HG02588 (cell line): ENCODE data around the gene WDFY1.

ENCODE experiments used
- ATAC-seq: cut with Tn5 transposase; IDR thresholded peaks from one replicate; pipeline ENCODE4 v1.9.1; 2021; ENCODE audit warnings: mild to moderate bottlenecking, moderate library complexity; ENCODE audit not compliant: unreplicated experiment

The WDFY1 gene

DNA sequence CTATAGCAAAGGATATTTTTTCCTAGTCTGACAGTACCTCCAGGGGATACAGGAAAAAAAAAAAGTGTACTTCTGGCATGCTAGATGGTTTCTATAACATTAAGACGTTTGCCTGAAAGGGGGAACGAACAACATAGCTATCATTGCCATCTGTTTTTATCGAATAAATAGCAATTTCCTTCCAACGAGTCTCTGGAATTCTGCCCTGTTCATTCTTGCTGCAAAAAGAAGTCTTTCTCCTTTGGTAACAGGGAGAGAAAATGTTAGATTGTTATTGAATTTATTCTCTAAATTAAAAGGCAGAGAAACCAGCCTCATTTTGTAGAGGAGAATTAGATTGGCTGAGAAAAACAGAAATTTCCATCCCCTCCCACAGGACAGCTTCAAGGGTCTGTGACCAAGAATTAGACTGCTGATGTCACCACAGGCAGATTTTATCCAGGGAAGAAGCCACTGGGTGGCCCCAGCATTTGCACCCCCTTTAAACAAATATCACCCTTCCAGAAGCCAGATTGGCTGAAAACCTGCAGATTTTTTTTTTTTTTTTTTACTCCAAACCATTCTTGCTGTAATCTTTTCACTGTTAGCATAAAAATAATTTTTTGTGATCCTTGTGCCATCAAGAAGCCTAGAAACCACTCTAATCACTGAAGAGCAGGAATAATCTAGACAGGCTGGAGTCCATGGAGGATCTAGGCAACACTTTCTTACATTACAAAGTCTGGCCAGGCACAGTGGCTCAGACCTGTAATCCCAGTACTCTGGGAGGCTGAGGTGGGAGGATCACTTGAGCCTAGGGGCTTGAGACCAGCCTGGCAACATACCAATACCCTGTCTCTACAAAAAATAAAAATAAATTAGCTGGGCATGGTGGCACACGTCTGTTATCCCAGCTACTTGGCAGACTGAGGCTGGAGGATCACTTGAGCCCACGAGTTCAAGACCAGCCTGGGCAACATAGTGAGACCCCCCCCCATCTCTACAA, 12.0 kb downstream of the WDFY1 start:
- no peak for ATAC-seq

DNA sequence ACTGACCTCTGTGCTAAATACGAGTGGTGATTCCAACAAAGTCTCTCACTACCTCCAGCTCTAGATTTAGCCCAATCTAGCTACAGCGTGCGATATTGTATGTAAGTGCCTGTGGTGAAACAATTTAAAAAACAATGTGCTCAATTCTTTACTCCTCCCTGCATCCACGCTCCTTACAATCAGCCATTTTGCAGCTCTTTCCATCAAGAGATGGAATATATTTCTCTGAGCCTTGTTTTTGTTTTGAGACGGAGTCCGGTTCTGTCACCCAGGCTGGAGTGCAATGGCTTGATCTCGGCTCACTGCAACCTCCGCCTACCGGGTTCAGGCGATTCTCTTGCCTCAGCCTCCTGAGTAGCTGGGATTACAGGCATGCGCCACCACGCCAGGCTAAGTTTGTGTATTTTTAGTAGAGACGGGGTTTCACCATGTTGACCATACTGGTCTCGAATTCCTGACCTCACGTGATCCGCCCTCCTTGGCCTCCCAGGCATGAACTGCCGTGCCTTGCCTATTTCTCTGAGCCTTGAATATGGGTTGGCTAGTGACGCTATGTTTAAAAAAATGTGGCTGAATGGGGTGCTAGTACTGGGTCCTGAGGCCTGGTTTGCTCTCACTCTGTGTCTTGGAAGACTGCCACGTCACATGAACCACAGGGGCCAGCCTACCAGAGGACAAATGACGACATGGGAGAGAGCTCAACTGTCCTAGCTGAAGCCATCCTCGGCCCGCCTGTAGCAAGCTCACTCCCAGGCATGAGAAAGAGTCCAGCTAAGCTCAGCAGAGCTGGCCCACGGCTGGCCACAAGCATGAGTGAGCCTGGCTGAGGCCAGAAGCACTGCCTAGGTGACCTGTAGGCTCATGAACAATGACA, 14.8 kb downstream of the WDFY1 start:
- no peak for ATAC-seq

DNA sequence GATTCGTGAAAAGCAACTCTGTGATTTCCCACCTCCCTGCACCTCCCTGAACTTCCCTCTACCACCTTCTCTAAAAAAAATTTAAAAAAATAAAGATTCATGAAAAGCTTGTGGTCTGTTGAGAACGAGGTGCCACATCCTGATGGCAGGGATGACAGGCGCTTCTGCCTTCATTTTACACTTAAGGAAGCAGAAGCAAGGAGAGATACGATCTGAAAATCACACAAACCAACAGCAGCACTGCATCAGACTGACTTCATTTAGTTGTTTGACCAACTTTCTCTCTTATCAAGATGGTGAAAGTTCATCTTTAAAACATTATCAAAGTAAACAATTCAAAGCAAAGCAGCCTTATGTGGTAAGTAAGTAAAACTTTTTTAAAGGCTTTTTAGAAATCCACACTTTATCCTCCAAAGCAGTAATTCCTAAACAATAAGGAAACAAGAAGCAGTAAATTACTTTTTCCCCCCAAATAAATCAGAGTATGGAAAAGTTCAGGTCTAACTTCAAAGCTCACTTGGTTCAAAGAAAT, 15.5 kb downstream of the WDFY1 start:
- ATAC-seq: no peak

- ATAC-seq: no peak
Measured at GRCh38 chr2:223928113-223929006, 16.8 kb downstream of the WDFY1 start.

GRCh38 chr2:223925106-223925505, 20.0 kb downstream of the WDFY1 start:
- ATAC-seq: no peak

DNA sequence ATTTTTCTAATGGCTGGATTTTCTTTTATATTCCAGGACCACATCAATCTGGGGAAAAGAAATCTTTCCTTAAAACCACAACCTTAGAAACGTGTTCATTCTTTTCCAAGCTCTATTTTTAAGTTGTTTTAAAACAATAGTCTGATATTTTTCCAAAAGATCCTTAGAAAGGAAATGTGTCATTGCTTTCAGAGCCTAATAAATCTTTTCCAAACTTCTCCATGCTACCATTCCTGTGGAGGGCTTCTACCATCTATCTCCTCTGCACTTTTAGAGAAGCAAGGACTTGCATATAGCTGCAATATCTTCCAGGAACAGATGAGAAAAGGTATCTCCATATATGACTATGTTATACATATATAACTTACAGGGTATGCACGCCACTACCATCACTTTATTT, 21.2 kb downstream of the WDFY1 start:
- no peak for ATAC-seq

GRCh38 chr2:223922308-223922707, 22.8 kb downstream of the WDFY1 start:
- no peak for ATAC-seq

DNA sequence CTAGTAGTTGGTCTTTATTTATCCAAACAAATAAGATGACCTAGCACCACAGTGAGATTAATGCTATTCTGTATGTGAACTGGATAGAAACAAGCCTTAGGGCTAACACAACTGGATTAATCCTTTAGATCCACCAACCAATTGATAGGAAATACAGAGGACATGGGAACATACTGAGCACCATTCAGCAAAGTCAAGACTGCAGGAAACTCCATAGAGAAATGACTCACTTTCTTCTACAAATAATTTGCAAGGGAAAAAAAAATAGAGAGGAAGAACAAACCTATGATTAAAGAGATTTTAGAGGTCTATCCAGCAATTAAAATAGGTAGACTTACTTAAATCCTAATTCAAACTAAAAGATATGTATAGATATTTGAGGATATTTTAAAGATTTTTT, 23.9 kb downstream of the WDFY1 start:
- ATAC-seq: no peak

DNA sequence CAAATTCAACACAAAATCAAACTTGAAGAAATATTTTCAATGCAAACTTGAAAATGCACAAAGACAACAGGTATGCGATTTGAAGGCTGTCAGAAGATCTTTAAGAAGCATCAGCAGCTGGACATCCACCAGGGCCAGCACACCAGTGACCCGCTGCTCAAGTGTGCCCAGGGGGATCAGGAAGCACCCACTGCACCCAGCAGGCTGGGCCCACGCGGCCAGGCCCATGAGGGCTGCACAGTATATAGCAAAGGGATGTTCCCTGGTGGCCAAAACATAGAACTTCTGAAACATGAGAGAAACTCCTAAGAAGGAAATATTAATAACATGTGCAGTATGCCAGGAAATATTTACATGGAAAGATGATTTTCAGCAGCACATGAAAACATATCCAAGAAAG, 25.0 kb downstream of the WDFY1 start:
- ATAC-seq: no peak

DNA sequence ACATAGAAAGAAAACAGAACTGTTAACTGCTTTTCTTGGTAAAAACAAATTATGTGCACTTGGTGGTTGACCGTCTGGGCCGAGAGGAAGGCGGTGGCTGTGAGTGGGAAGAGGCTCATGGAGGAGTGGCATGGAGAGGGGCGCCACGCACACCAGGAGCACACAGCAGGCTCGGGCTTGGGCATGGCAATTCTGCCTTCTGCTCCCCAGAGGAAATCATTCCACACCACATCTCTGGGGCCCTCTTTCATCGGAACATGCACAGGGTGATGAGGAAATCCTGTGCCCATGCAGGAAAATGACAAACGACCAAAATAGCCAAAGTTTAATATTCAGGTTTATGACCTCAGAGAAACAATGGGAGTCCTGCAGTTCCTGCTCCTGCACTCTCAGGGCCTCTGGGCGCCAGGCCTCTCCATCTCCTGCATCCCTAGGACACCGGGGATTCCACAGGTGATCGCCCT, 26.4 kb downstream of the WDFY1 start:
- no peak for ATAC-seq

- ATAC-seq: no peak
Measured at GRCh38 chr2:223916181-223916920, 28.8 kb downstream of the WDFY1 start.

- ATAC-seq: no peak
Measured at GRCh38 chr2:223915071-223915470, 30.1 kb downstream of the WDFY1 start.

DNA sequence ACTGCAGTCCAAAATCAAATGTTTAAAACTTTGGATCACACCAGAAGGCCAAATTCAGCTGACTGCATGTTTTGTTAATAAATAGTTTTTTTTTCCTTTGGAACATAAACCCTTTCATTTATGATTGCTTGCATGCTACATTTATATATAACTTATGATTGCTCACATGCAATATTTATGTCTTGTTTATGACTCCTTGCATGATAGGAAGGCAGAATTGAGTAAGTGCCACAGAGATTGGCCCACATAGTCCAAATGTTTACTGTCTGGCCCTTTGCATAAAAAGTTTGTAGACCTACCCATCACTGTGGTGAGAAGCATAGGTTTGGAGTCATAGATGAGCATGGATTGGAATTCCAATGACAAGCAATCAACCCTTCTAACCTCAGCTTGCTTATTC, 30.8 kb downstream of the WDFY1 start:
- no peak for ATAC-seq

GRCh38 chr2:223909001-223909741, 36.0 kb downstream of the WDFY1 start:
- ATAC-seq: no peak

GRCh38 chr2:223908304-223908998, 36.7 kb downstream of the WDFY1 start:
- ATAC-seq: no peak

- ATAC-seq: no peak
Measured at GRCh38 chr2:223905996-223906395, 39.1 kb downstream of the WDFY1 start.

DNA sequence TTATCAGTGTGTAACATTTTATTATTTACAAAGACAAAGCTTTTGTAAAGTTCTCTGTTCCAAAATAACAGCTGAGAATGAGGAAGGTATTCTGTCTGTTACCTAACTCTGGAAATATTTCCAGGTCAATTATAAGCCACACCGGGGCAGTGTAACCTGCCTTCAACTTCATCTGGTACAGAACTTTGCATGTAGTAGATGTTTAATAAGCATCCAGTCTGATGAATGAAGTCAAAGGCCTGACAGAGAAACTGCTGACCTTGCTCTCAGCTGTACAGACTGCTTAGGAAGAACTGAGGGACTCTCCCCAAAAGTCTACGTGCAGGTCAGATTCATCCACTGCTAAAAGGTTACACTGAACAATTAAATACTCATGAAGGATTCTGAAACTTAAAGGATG, 43.3 kb downstream of the WDFY1 start:
- ATAC-seq: no peak

DNA sequence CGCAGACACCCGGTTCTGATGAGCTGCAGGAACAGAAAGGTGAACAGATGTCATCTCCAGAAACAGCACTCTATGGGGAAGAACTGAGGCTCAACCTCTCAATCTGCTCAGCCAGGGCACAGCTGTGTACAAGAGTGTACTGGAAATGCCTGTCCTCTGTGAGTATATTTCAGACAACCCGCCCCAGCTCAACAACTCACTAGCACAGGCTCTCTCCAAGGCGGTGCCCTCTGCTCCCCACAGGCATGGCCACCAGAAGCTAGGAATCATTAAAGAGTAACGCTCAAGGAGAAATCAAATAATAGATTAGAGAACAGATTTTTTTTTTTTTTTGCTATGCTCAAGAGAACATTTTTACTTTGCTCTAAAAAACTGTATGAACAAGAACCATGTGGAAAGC, 43.8 kb downstream of the WDFY1 start:
- ATAC-seq: no peak
